Measurements from ENCODE around the gene ASAP2. TPM values are rescaled to one million over a fixed set of nuclear protein-coding genes. Genes with fewer than 3 reads are reported as not detected.

Gene ASAP2
- total and polyA plus RNA-seq, 2 donors (not counting 1 experiment from before 2014, with no cell fraction given), result 0.04 TPM; not detected in 1

DNA sequence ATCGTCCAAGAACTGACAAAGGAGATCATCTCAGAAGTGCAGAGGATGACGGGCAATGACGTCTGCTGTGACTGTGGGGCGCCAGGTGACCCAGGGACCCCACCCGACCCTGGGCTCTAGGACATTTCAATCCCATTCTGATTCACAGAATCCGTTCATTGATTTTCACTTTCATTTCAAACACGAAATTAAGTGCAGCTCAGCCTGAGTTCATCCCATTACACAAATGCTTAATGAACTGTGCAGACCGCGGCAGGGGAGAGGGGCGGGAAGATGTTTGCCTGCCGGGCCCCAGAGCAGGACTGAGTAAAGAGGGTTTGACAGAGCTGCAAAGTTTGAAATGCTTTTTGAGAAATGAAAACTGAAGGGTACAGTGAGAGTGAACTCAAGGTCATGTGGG, 149.6 kb downstream of the ASAP2 start:
- Histone ChIP-seq H4K20me1 (ENCODE audit: control insufficient read depth, insufficient read depth, low read length, poor library complexity, severe bottlenecking) (no peaks in the 10 kb centered on the region), H3K27me3 (replicated peaks in 1 of 4; ENCODE audit: control extremely low read depth in 1 of 4, control insufficient read depth in 3 of 4, insufficient read depth in 4 of 4, low read length in 3 of 4) (peaks cover 0 to 2% (median 0%) of the 10 kb centered on the region in 4 experiments), H3K9ac (ENCODE audit: low read length) (no peak overlapping the region), H3K4me2 (replicated peaks; ENCODE audit: low read depth, low read length, poor library complexity, severe bottlenecking) (no peak overlapping the region), H3K4me3 (ENCODE audit: control extremely low read depth in 1 of 5, extremely low read depth in 1 of 5, insufficient read depth in 1 of 5, low read depth in 2 of 5, low read length in 4 of 5) (no peak overlapping the region), H3K4me1 (ENCODE audit: control insufficient read depth in 2 of 2, insufficient read depth in 2 of 2, low read length in 2 of 2) (no peaks in the 10 kb centered on the region), H2AFZ (ENCODE audit: insufficient read depth, low read depth, low read length, poor library complexity, severe bottlenecking) (peak overlapping the region; percentile 9), H3K9me3 (ENCODE audit: control extremely low read depth in 1 of 3, control insufficient read depth in 2 of 3, insufficient read depth in 1 of 3, low read length in 2 of 3) (no peaks in the 10 kb centered on the region), H3K36me3 (replicated peaks in 1 of 2; ENCODE audit: control extremely low read depth in 1 of 2, control insufficient read depth in 1 of 2, extremely low read depth in 1 of 2, insufficient read depth in 2 of 2, low read length in 1 of 2) (no peaks in the 10 kb centered on the region), H3K27ac (ENCODE audit: low read length in 2 of 2) (no peak overlapping the region), H3K79me2 (ENCODE audit: control insufficient read depth, insufficient read depth, low read length) (no peaks in the 10 kb centered on the region)
- ChIA-PET POLR2A (no interaction called here), CTCF (no interaction called here)
- DNase-seq, result no peak
- H3K27ac Mint-ChIP-seq, result no peak overlapping the region
- peaks cover 2% of the 10 kb centered on the region for H3K4me1 Mint-ChIP-seq
- ATAC-seq (ENCODE audit: low read depth), result no peak
- TF ChIP-seq, protein P1, sequence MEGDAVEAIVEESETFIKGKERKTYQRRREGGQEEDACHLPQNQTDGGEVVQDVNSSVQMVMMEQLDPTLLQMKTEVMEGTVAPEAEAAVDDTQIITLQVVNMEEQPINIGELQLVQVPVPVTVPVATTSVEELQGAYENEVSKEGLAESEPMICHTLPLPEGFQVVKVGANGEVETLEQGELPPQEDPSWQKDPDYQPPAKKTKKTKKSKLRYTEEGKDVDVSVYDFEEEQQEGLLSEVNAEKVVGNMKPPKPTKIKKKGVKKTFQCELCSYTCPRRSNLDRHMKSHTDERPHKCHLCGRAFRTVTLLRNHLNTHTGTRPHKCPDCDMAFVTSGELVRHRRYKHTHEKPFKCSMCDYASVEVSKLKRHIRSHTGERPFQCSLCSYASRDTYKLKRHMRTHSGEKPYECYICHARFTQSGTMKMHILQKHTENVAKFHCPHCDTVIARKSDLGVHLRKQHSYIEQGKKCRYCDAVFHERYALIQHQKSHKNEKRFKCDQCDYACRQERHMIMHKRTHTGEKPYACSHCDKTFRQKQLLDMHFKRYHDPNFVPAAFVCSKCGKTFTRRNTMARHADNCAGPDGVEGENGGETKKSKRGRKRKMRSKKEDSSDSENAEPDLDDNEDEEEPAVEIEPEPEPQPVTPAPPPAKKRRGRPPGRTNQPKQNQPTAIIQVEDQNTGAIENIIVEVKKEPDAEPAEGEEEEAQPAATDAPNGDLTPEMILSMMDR (IDR thresholded peaks at IDR 0.05), result no peak
- no peak for TF ChIP-seq EZH2 (IDR thresholded peaks at IDR 0.05; ENCODE audit: borderline replicate concordance, insufficient read depth, low read depth, low read length, poor library complexity, severe bottlenecking)
- no peaks in the 10 kb centered on the region for H3K9me3 Mint-ChIP-seq (ENCODE audit: insufficient read depth)
- intact Hi-C loops (cut with micrococcal nuclease), result no loop called here
- WGBS (ENCODE audit: insufficient coverage), result 89% methylated on average over 9 of the region's 11 CpGs
- no peak overlapping the region for H3K4me3 Mint-ChIP-seq
- peaks cover 29% of the 10 kb centered on the region for H3K27me3 Mint-ChIP-seq

DNA sequence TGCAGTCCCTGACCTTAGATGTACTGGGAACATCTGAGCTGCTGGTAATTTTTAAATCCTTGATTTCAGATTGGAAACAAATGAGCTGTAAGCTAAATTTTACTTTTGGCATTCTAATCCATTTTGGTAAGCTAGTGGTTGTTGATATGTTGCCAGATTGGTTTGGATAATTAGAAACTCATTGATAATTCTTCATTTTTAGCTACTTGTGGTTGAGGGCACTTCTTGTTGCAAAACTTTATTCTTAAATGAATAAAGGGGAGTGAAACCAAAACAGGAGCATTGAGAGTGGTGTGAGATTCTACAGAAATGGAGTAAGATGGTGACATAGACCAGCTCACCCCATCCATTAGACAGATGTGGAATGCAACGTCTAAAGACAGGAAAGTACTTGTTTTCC, 152.2 kb downstream of the ASAP2 start:
- no peak for DNase-seq
- no peaks in the 10 kb centered on the region for H4K20me1 ChIP-seq (ENCODE audit: control insufficient read depth, insufficient read depth, low read length, poor library complexity, severe bottlenecking)
- H3K9ac ChIP-seq (ENCODE audit: low read length), result no peak overlapping the region
- Mint-ChIP-seq H3K27me3 (peaks cover 26% of the 10 kb centered on the region), H3K9me3 (ENCODE audit: insufficient read depth) (no peaks in the 10 kb centered on the region), H3K4me3 (no peak overlapping the region), H3K4me1 (peaks cover 2% of the 10 kb centered on the region), H3K27ac (no peak overlapping the region)
- POLR2A ChIA-PET, result no interaction called here
- H3K27ac ChIP-seq (ENCODE audit: low read length in 2 of 2), result no peak overlapping the region
- intact Hi-C loops (cut with micrococcal nuclease), result no loop called here
- CTCF ChIA-PET, result interaction anchor here (1.0 kb wide), 1 partner anchor 9 kb away, joined by 3 read pairs; no protein-coding TSS in a partner anchor
- peaks cover 0 to 2% (median 0%) of the 10 kb centered on the region in 4 experiments for H3K27me3 ChIP-seq (replicated peaks in 1 of 4; ENCODE audit: control extremely low read depth in 1 of 4, control insufficient read depth in 3 of 4, insufficient read depth in 4 of 4, low read length in 3 of 4)
- H2AFZ ChIP-seq (ENCODE audit: insufficient read depth, low read depth, low read length, poor library complexity, severe bottlenecking), result no peak overlapping the region
- ATAC-seq (ENCODE audit: low read depth), result no peak
- H3K79me2 ChIP-seq (ENCODE audit: control insufficient read depth, insufficient read depth, low read length), result no peaks in the 10 kb centered on the region
- H3K4me3 ChIP-seq (ENCODE audit: control extremely low read depth in 1 of 5, extremely low read depth in 1 of 5, insufficient read depth in 1 of 5, low read depth in 2 of 5, low read length in 4 of 5), result no peak overlapping the region
- WGBS (ENCODE audit: insufficient coverage), result no CpG with 5 or more reads among the region's 1 CpG
- H3K9me3 ChIP-seq (ENCODE audit: control extremely low read depth in 1 of 3, control insufficient read depth in 2 of 3, insufficient read depth in 1 of 3, low read length in 2 of 3), result no peaks in the 10 kb centered on the region
- no peaks in the 10 kb centered on the region for H3K36me3 ChIP-seq (replicated peaks in 1 of 2; ENCODE audit: control extremely low read depth in 1 of 2, control insufficient read depth in 1 of 2, extremely low read depth in 1 of 2, insufficient read depth in 2 of 2, low read length in 1 of 2)
- TF ChIP-seq, protein P1 (IDR thresholded peaks at IDR 0.05), result no peak
- no peak for TF ChIP-seq EZH2 (IDR thresholded peaks at IDR 0.05; ENCODE audit: borderline replicate concordance, insufficient read depth, low read depth, low read length, poor library complexity, severe bottlenecking)
- no peaks in the 10 kb centered on the region for H3K4me1 ChIP-seq (ENCODE audit: control insufficient read depth in 2 of 2, insufficient read depth in 2 of 2, low read length in 2 of 2)
- H3K4me2 ChIP-seq (replicated peaks; ENCODE audit: low read depth, low read length, poor library complexity, severe bottlenecking), result no peak overlapping the region
